Body of pancreas (tissue), 4 donors: ENCODE results near the gene NTSR1.

Source experiments
- CTCF ChIP-seq, 7 experiments: fragments of 450-650 bp in 4 of 7; fragments of 200-600 bp in 3 of 7; sonication (generic) in 3 of 7; IDR thresholded peaks; one replicate each; pipeline ENCODE4 v1.5.1; 2016 to 2019; ENCODE audit warnings: antibody characterized with exemption in 7 of 7
- POLR2A ChIP-seq, 3 donors: fragments of 450-650 bp; IDR thresholded peaks; one replicate each; pipeline ENCODE4 v1.6.1; 2016; ENCODE audit warnings: antibody characterized with exemption in 3 of 3, mild to moderate bottlenecking in 2 of 3

- TF ChIP-seq CTCF (IDR thresholded peaks at IDR 0.05), result no peak
- TF ChIP-seq POLR2A (IDR thresholded peaks at IDR 0.05), result no peak
Measured at GRCh38 chr20:62667530-62668440, 40.9 kb upstream of the NTSR1 start.
